ENCODE results near the gene NR4A2. TPM values are rescaled to one million over a fixed set of nuclear protein-coding genes. Genes with fewer than 3 reads are reported as not detected.

Gene NR4A2
- total and polyA plus RNA-seq, 2 donors (not counting 3 experiments of a cell fraction or from before 2014, with no cell fraction given), result 1.0 to 1.9 TPM

DNA sequence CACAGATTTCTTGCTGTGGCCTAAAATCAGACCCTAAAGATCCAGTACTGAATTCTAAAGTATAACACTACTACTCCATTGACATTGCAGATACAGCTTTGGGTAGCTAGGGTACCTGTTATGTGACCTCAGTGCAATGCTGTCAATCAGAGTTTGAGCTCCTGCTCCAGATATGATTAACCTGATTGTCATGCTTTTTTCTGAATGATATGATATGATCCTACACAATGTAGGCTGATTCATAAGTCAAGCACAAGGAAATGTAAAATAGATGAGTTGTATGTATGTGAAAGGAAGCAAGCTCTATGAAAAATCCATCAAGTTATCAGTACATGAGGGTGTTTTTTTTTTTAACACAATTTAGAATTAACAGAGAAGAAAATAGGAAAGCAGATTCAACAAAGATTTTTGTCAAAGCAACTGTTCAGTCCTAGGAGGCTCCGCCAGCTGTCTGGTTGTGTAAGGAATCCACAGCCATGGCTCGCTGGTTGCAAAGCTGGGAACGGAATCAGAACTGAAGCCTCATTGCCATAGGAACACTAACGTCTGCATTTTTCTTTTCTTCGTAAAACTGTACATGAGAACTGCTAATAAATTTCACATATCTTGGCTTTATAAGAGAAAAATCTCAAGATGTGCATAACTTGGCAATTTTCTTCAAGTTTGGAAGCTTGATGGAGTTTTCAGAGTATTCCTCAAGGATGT, 52.9 kb downstream of the NR4A2 start:
- no peaks in the 10 kb centered on the region for H3K9me1 ChIP-seq (replicated peaks; ENCODE audit: control insufficient read depth, extremely low read depth, insufficient read depth, low read length)
- H3K27me3 ChIP-seq (ENCODE audit: control insufficient read depth in 2 of 2, insufficient read depth in 2 of 2, low read length in 2 of 2), result no peaks in the 10 kb centered on the region
- ChIA-PET CTCF (interaction anchor here (1.2 kb wide), 1 partner anchor 902 kb away, joined by 3 read pairs; no protein-coding TSS in a partner anchor), POLR2A (no interaction called here)
- no peak for DNase-seq (ENCODE audit: low read depth, low spot score)
- H3K36me3 ChIP-seq (ENCODE audit: control insufficient read depth in 2 of 2, extremely low read depth in 1 of 2, insufficient read depth in 2 of 2, low read length in 2 of 2), result no peaks in the 10 kb centered on the region
- no peak for TF ChIP-seq MYC (IDR thresholded peaks at IDR 0.05; ENCODE audit: low read depth, low read length)
- TF ChIP-seq EZH2 (IDR thresholded peaks at IDR 0.05; ENCODE audit: borderline replicate concordance, low read depth, low read length, severe bottlenecking), result no peak
- TF ChIP-seq, protein P1, sequence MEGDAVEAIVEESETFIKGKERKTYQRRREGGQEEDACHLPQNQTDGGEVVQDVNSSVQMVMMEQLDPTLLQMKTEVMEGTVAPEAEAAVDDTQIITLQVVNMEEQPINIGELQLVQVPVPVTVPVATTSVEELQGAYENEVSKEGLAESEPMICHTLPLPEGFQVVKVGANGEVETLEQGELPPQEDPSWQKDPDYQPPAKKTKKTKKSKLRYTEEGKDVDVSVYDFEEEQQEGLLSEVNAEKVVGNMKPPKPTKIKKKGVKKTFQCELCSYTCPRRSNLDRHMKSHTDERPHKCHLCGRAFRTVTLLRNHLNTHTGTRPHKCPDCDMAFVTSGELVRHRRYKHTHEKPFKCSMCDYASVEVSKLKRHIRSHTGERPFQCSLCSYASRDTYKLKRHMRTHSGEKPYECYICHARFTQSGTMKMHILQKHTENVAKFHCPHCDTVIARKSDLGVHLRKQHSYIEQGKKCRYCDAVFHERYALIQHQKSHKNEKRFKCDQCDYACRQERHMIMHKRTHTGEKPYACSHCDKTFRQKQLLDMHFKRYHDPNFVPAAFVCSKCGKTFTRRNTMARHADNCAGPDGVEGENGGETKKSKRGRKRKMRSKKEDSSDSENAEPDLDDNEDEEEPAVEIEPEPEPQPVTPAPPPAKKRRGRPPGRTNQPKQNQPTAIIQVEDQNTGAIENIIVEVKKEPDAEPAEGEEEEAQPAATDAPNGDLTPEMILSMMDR (IDR thresholded peaks at IDR 0.05; ENCODE audit: extremely low read depth in 1 of 2, insufficient read depth in 1 of 2, low read depth in 1 of 2, low read length in 2 of 2), result no peak
- TF ChIP-seq JUN (IDR thresholded peaks at IDR 0.05; ENCODE audit: borderline replicate concordance, insufficient read depth, insufficient read length, low read depth), result no peak
- no peak for TF ChIP-seq GATA2 (IDR thresholded peaks at IDR 0.05; ENCODE audit: insufficient read depth, insufficient read length, low read depth, low read length)
- TF ChIP-seq, protein P2, sequence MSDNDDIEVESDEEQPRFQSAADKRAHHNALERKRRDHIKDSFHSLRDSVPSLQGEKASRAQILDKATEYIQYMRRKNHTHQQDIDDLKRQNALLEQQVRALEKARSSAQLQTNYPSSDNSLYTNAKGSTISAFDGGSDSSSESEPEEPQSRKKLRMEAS (IDR thresholded peaks at IDR 0.05; ENCODE audit: insufficient read depth, insufficient read length), result no peak
- no peak for TF ChIP-seq FOS (IDR thresholded peaks at IDR 0.05; ENCODE audit: borderline replicate concordance, insufficient read depth, low read length)
- no peak for TF ChIP-seq POLR2A (IDR thresholded peaks at IDR 0.05; ENCODE audit: low read depth, low read length)
- no peak for TF ChIP-seq POLR2AphosphoS5 (IDR thresholded peaks at IDR 0.05; ENCODE audit: insufficient read depth, low read depth, low read length)
- H3K9me3 ChIP-seq (replicated peaks; ENCODE audit: control insufficient read depth, insufficient read depth, low read length), result no peaks in the 10 kb centered on the region
- FAIRE-seq, result no peak
- no peak overlapping the region for H3K27ac ChIP-seq (ENCODE audit: insufficient read depth, low read depth, low read length)
- dilution Hi-C loops (cut with MboI; ENCODE audit: extremely low pct_ligation_motif_present, low sequenced_read_pairs), result no loop called here
- no peak overlapping the region for H3K4me2 ChIP-seq (ENCODE audit: insufficient read depth, low read length)
- H2AFZ ChIP-seq (ENCODE audit: low read depth, low read length), result no peak overlapping the region
- H4K20me1 ChIP-seq (replicated peaks; ENCODE audit: control insufficient read depth, extremely low read depth, insufficient read depth, low read length), result no peaks in the 10 kb centered on the region
- intact Hi-C loops (cut with micrococcal nuclease), result no loop called here
- BruUV-seq (replicated peaks), result no TSS peak
- no peak overlapping the region for H3K4me3 ChIP-seq (replicated peaks in 1 of 3; ENCODE audit: insufficient read depth in 1 of 3, low read depth in 1 of 3, low read length in 3 of 3)
- H3K4me1 ChIP-seq (ENCODE audit: control insufficient read depth, extremely low read depth, insufficient read depth, low read length), result no peaks in the 10 kb centered on the region
- no peaks in the 10 kb centered on the region for H3K79me2 ChIP-seq (ENCODE audit: control insufficient read depth, insufficient read depth, low read length)
- no peak overlapping the region for H3K9ac ChIP-seq (replicated peaks; ENCODE audit: extremely low read depth, insufficient read depth, low read length)

Other genes starting within 250 kb of the NR4A2 start
- 29.3 and 37.0 TPM in 2 replicates for gene GPD2, start 103.7 kb upstream of the NR4A2 start, total RNA-seq
- 5.2 and 6.6 TPM in 2 replicates for gene GPD2, start 103.7 kb upstream of the NR4A2 start, polyA plus RNA-seq

Measured in endothelial cell of umbilical vein (primary cell).